IPS-NIHi11 (cell line): ENCODE results near the gene ETDA.
A peak's percentile ranks its signal among the peaks of the same experiment; 100 is the strongest.
"Not testable (repeated sequence)": the region's sequence is repeated elsewhere in the genome, so short reads cannot be mapped to it uniquely, and the experiment has no call there.

Experiments used
- DNase-seq: peaks from one replicate; pipeline ENCODE4 v3.0.0; 2012; ENCODE audit warnings: mixed read lengths, low spot score

ETDA gene

GRCh38 chrX:135252011-135252518, at the start of gene ETDA:
TSS of gene ETDA (plus strand) at chrX:135252061. CDS start at chrX:135253277, 1,216 bp downstream.
- not testable (repeated sequence) for DNase-seq

- not testable (repeated sequence) for DNase-seq
These were observed 45.4 kb upstream of the ETDA start for GRCh38 chrX:135206427-135206826.

- DNase-seq, result no peak
These were observed 38.5 kb upstream of the ETDA start for GRCh38 chrX:135213200-135213844.

- DNase-seq, result not testable (repeated sequence)
These were observed 5.9 kb upstream of the ETDA start for GRCh38 chrX:135245989-135246388.

GRCh38 chrX:135256087-135256684, 4.3 kb downstream of the ETDA start:
- DNase-seq, result not testable (repeated sequence)

- DNase-seq, result no peak
These were observed 5.1 kb downstream of the ETDA start for GRCh38 chrX:135256923-135257322.

GRCh38 chrX:135257469-135257868, 5.6 kb downstream of the ETDA start:
- DNase-seq, result no peak

GRCh38 chrX:135260976-135261375, 9.1 kb downstream of the ETDA start:
- not testable (repeated sequence) for DNase-seq

GRCh38 chrX:135263376-135263775, 11.5 kb downstream of the ETDA start:
- DNase-seq, result not testable (repeated sequence)

GRCh38 chrX:135264206-135264605, 12.3 kb downstream of the ETDA start:
- DNase-seq, result no peak

- no peak for DNase-seq
These were observed 21.3 kb downstream of the ETDA start for GRCh38 chrX:135273162-135273561.

GRCh38 chrX:135275973-135276372, 24.1 kb downstream of the ETDA start:
- no peak for DNase-seq

GRCh38 chrX:135287266-135287823, 35.5 kb downstream of the ETDA start:
- no peak for DNase-seq

GRCh38 chrX:135295238-135295943, 43.5 kb downstream of the ETDA start:
- peak; percentile 43 for DNase-seq

- no peak for DNase-seq
These were observed 44.1 kb downstream of the ETDA start for GRCh38 chrX:135295944-135296305.

GRCh38 chrX:135302269-135302873, 50.5 kb downstream of the ETDA start:
- DNase-seq, result no peak
